Effector memory CD4-positive, alpha-beta T cell (primary cell): ENCODE measurements around the gene CBX7.
A peak's percentile ranks its signal among the peaks of the same experiment; 100 is the strongest.
"Not testable (repeated sequence)": the region's sequence is repeated elsewhere in the genome, so short reads cannot be mapped to it uniquely, and the experiment has no call there.

Experiments
- DNase-seq, 3 donors: peaks; one replicate each; pipeline ENCODE4 v3.0.0-alpha.2; 2020
- H3K27ac ChIP-seq: 2 replicates; pipeline ENCODE4 v1.7.0; 2013; ENCODE audit warnings: mild to moderate bottlenecking, low read length, moderate library complexity; ENCODE audit not compliant: insufficient read depth, poor library complexity, severe bottlenecking
- H3K27me3 ChIP-seq: replicated peaks from 2 replicates; pipeline ENCODE4 v1.7.0; 2013; ENCODE audit warnings: mild to moderate bottlenecking, low read length; ENCODE audit not compliant: insufficient read depth, control insufficient read depth, poor library complexity, severe bottlenecking
- H3K36me3 ChIP-seq: 2 replicates; pipeline ENCODE4 v1.7.0; 2013; ENCODE audit warnings: mild to moderate bottlenecking, low read length, moderate library complexity; ENCODE audit not compliant: control insufficient read depth, insufficient read depth
- H3K4me1 ChIP-seq: 2 replicates; pipeline ENCODE4 v1.7.0; 2013; ENCODE audit warnings: low read length, mild to moderate bottlenecking; ENCODE audit not compliant: control insufficient read depth, insufficient read depth, poor library complexity, severe bottlenecking
- H3K4me3 ChIP-seq: 2 replicates; pipeline ENCODE4 v1.7.0; 2013; ENCODE audit warnings: low read length, low read depth, mild to moderate bottlenecking; ENCODE audit not compliant: insufficient read depth, poor library complexity, severe bottlenecking
- H3K9me3 ChIP-seq: 2 replicates; pipeline ENCODE4 v1.7.0; 2013; ENCODE audit warnings: mild to moderate bottlenecking, low read length, moderate library complexity; ENCODE audit not compliant: control insufficient read depth

The CBX7 gene

DNA sequence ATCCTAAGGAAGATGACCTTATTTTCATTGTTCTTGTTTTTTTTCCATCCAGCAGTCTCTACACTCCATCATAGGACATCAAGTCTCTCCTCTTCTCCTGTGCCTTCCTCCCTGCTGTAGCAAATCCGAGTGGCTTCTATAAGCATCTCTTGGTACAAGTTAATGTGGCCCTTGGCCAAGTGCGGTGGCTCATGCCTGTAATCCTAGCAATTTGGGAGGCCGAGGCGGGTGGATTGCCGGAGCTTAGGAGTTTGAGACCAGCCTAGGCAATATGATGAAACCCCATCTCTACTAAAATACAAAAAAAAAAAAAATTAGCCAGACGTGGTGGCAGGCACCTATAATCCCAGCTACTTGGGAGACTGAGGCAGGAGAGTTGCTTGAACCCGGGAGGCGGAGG is 3.6 kb upstream of the CBX7 start:
- H3K27ac ChIP-seq, H3K9me3 ChIP-seq, H3K36me3 ChIP-seq, H3K4me3 ChIP-seq, H3K27me3 ChIP-seq, DNase-seq: not testable (repeated sequence)
- peaks cover 17% of the 10 kb centered on the region for H3K4me1 ChIP-seq

DNA sequence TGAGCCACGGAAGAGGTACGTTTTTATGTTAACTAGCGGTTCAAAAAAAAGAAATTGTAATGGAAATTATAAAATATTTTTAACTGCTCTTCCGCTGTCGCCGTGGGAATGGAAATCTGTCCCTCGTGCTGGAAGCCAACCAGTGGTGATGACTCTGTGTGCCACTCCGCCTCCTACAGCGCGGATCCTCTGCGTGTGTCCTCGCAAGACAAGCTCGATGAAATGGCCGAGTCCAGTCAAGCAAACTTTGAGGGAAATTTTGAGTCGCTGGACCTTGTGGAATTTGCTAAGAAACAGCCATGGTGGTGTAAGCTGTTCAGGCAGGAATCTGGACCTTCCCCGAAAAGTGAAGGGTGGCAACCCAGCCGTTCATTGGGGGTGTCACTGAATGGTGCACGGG is 2.9 kb upstream of the CBX7 start:
- no peaks in the 10 kb centered on the region for H3K27me3 ChIP-seq
- no peak overlapping the region for H3K4me3 ChIP-seq
- no peaks in the 10 kb centered on the region for H3K9me3 ChIP-seq

DNA sequence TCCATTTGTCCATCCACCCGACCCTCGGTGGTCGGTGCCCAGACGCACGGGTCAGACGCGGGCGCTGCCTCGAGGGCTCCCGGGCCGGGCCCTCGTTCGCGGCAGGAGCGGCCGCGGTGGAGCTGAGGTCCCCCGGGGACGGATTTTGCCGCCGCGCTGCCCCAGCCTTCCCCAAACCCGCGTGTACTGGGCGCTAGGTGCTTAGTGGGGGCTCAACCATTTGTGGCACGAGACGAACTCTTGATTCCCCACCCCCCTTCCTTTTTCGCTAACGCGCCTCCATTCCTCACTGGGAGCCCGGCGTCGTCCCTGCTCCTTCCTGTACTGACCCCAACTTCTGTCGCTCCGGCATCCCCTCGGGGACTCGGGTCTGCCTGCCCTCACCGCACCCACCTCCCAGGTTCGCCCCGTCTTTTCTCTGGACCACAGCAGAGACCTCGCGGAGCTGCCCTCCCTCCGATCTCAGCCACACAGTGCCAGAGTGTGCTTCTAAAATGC is 789 bp upstream of the CBX7 start:
- no peak for DNase-seq
- Histone ChIP-seq H3K9me3 (no peaks in the 10 kb centered on the region), H3K4me3 (peak overlapping the region; percentile 70), H3K27me3 (no peaks in the 10 kb centered on the region), H3K4me1 (peaks cover 39% of the 10 kb centered on the region), H3K36me3 (peaks cover 6% of the 10 kb centered on the region), H3K27ac (peak overlapping the region; percentile 71)

More for the DNA sequence above, 2.9 kb upstream of the CBX7 start:
- Histone ChIP-seq H3K4me1 (peaks cover 23% of the 10 kb centered on the region), H3K36me3 (no peaks in the 10 kb centered on the region), H3K27ac (no peak overlapping the region)
- no peak for DNase-seq

DNA sequence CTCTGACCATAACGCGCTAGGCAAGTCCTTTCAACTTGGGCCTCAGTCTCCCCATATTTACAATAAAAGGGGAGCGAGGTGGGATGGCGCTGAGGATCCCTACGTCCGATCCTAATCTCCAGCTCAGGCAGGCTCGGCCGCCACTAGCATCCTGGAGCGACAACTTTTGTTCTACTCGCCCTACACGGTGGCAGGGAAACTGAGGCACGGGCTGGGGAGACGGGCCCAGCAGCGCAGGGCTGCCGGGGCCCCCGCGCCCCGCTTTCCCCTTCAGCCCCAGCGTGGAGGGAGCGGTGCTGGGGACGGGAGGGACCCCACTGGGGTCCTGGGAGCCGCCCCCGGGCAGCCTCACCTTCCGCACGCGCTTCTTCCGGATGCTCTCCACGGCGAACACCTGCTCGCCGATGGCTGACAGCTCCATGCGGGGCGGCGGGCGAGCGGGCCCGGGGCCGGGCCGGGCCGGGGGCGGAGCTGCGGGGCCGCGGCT is 413 bp downstream of the CBX7 start:
- H3K4me3 ChIP-seq = peak overlapping the region; percentile 68
- no peak for DNase-seq
- H3K27me3 ChIP-seq = no peaks in the 10 kb centered on the region
- no peaks in the 10 kb centered on the region for H3K9me3 ChIP-seq
- H3K27ac ChIP-seq = peak overlapping the region; percentile 83
- H3K36me3 ChIP-seq = peaks cover 15% of the 10 kb centered on the region
- H3K4me1 ChIP-seq = peaks cover 49% of the 10 kb centered on the region

DNA sequence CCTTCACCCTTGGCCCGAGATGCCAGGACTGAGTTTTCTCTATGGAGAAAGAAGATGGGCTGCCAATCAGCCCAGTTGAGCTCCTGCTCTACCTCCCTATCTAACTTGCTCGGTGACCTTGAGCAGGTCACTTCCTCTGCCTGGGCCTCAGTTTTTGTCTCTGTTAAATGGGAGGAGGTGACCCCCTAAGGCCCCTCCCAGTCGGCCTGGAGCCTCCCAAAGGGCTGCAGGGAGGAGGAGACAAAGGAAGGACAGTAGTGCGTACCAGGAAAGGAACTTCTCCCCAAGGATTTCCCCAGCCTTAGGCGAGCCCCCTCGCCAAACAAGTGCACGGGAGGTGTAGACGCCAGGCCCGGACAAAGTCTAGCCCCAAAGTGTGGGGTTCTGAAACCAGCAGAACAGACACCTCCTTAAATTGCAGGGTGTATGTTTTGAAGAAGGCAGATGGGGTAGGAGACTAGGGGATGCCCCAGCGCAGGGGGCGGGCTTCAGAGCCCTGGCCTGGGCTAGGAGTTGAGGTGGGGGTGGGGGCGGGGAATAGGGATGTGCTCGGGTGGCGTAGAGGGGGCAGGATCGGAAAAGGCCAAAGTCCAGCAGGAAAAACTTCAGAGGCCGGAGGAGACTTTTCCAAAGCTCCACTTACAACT is 1.0 kb downstream of the CBX7 start:
- Histone ChIP-seq H3K36me3 (peaks cover 15% of the 10 kb centered on the region), H3K4me1 (peaks cover 53% of the 10 kb centered on the region), H3K9me3 (no peaks in the 10 kb centered on the region), H3K27me3 (no peaks in the 10 kb centered on the region), H3K27ac (peak overlapping the region; percentile 83), H3K4me3 (peak overlapping the region; percentile 68)
- DNase-seq = no peak

DNA sequence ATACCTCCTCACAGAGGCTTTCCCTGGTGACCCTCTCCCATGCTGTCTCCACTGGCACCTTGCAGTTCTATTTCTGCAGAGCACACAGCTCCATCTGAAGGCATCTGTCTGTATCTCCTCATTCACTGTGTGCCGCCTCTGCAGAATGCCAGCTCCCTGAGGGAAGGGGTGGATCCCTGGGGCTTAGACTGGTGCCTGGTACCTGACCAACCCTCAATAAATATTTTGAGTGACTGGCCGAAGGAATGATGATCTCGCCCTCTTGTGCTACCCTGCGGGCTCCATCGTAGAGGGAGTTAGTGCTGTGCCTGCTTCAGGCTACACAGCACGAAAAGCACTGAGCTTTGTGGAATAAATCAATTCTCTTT is 1.6 kb downstream of the CBX7 start:
- H3K27me3 ChIP-seq = no peaks in the 10 kb centered on the region
- H3K27ac ChIP-seq = peak overlapping the region; percentile 83
- H3K36me3 ChIP-seq = peaks cover 15% of the 10 kb centered on the region
- no peaks in the 10 kb centered on the region for H3K9me3 ChIP-seq
- H3K4me3 ChIP-seq = no peak overlapping the region
- DNase-seq = no peak
- peaks cover 60% of the 10 kb centered on the region for H3K4me1 ChIP-seq

DNA sequence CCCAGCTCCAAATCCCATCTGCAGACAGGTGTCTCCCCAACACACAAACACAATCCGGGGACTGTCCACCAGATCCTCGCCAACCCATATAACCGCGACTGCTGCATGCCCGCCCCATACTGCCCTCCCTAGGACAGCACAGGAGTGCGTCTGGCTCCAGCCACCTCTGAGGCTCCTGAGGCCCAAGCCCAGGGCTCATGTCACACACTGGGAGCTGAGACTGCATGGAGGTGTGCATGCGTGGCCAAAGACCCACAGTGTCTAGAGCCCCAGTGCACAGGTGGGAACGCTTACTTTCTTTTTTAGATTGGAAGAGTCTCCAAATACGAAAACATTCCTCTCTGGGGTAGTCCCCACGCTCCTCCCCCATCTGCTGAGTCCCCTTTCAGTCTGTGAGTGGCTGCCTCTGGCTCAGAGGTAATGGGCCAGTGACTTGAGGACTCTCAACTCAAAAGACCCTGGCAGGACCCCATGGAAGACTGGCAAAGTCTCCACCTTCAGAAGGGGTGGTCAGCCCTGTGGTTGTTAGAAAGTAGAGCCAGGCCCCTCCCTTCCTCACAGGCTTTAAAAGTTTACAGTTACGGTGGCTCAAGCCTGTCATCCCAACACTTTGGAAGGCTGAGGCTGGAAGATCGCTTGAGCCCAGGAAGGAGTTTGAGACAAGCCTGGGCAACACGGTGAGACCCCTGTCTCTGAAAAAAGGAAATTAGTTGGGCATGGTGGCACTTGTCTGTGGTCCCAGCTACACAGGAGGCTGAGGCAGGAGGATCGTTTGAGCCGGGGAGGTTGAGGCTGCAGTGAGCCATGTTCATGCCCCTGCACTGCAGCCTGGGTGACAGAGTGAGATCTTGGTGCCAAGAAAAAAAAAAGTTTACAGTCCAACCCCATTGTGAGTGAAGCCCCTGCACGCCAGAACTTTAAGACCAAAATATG is 2.3 kb downstream of the CBX7 start:
- H3K4me3 ChIP-seq = no peak overlapping the region
- H3K36me3 ChIP-seq = peaks cover 15% of the 10 kb centered on the region
- no peaks in the 10 kb centered on the region for H3K9me3 ChIP-seq
- peaks cover 61% of the 10 kb centered on the region for H3K4me1 ChIP-seq
- DNase-seq = no peak
- H3K27ac ChIP-seq = peak overlapping the region; percentile 36
- H3K27me3 ChIP-seq = no peaks in the 10 kb centered on the region

DNA sequence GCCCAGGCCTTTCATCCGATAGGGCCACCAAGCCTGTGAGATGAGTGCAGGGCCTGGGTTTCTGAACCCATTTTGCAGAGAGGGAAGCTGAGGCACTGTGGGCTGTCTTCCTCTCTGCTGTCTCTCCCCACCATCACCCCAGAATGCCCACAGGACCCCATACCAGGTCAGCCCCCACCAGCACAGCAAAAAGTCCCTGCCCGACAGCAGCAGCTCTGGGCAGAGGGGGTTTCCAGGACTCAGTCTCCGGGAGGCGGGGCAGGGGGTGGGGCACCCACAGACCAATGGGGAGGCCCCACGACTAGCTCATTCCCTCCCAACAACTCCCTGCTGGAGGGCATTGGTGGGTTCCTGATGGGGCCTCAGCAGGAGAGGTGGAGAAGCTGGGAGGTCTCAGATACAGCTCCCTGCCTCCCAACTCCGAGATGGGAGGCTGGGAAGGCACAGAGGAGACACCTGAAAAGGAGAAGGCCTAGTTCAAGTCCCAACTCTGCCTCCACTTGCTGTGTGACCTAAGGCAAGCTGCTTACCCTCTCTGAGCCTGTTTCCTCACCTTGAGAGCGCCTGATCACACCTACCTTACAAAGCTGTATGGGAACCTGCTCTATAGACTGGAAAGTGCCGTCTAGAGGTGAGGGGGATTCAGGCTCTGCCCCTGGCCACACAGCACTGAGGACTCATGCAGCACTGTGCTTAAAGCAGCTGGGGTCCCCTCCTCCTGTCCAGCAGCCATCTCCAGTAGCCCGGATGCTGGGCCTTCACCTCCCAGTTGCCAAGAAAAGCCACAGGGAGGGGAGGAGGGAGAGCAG is 3.5 kb downstream of the CBX7 start:
- H3K27ac ChIP-seq = peak overlapping the region; percentile 72
- peaks cover 15% of the 10 kb centered on the region for H3K36me3 ChIP-seq
- H3K4me3 ChIP-seq = no peak overlapping the region
- H3K27me3 ChIP-seq = no peaks in the 10 kb centered on the region
- no peaks in the 10 kb centered on the region for H3K9me3 ChIP-seq
- DNase-seq = peak; percentile 67 to 75 (median 72)
- peaks cover 70% of the 10 kb centered on the region for H3K4me1 ChIP-seq

DNA sequence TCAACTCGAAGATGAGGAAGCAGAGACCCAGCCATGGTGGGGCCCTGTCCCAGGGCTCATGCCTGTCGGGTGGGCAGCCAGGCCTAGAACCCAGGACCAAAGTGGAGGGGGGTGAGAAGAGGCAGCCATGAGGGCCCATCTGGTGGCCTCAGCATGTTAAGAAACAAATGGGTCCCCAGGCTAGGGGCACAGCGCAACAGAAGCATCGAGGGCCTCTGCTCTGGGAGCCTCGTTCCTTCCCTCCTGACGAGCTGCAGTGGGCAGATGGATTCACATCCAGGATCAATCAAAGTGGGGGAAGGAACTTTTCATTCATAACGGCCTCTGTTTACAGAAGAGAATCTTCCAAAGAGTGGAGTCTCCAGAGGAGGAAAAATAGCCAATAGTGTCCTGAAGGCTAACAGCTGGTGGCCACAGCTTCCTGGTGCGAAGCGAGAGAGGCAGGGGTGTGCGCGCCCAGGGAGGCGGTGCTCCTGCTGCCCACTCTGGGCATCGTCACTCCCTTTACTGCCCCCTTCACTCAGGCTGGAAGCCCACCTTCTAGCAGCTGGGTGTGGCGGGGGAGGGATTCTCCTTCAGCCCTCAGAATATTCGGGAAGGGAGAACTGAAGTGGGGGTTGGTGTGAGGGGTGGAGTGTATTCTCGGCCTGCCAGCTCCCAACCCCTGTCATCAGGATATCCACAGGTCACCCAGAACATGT is 4.3 kb downstream of the CBX7 start:
- no peak overlapping the region for H3K4me3 ChIP-seq
- no peaks in the 10 kb centered on the region for H3K9me3 ChIP-seq
- H3K27me3 ChIP-seq = no peaks in the 10 kb centered on the region
- H3K4me1 ChIP-seq = peaks cover 65% of the 10 kb centered on the region
- DNase-seq = no peak
- H3K36me3 ChIP-seq = peaks cover 15% of the 10 kb centered on the region
- peak overlapping the region; percentile 72 for H3K27ac ChIP-seq
